ENCODE measurements around the gene C1orf115. TPM values are rescaled to one million over a fixed set of nuclear protein-coding genes. Genes with fewer than 3 reads are reported as not detected.

Gene C1orf115
- total RNA-seq, 1 donor from 2014 or later = 6.7 TPM

- DNase-seq (ENCODE audit: low read depth) = no peak
- H3K4me3 ChIP-seq (ENCODE audit: low read depth, low read length) = no peak overlapping the region
- TF ChIP-seq CTCF (conservative IDR thresholded peaks at IDR 0.05; ENCODE audit: low read depth, low read length) = no peak
These were observed 8.4 kb downstream of the C1orf115 start for GRCh38 chr1:220698607-220699016.

- no peak for DNase-seq (ENCODE audit: low read depth)
- no peak overlapping the region for H3K4me3 ChIP-seq (ENCODE audit: low read depth, low read length)
- no peak for TF ChIP-seq CTCF (conservative IDR thresholded peaks at IDR 0.05; ENCODE audit: low read depth, low read length)
These were observed 8.9 kb downstream of the C1orf115 start for GRCh38 chr1:220699044-220699443.

- DNase-seq (ENCODE audit: low read depth) = no peak
- no peak for TF ChIP-seq CTCF (conservative IDR thresholded peaks at IDR 0.05; ENCODE audit: low read depth, low read length)
- no peak overlapping the region for H3K4me3 ChIP-seq (ENCODE audit: low read depth, low read length)
These were observed 10.5 kb downstream of the C1orf115 start for GRCh38 chr1:220700556-220701179.

GRCh38 chr1:220701974-220702373, 11.8 kb downstream of the C1orf115 start:
- DNase-seq (ENCODE audit: low read depth) = no peak
- H3K4me3 ChIP-seq (ENCODE audit: low read depth, low read length) = no peak overlapping the region
- no peak for TF ChIP-seq CTCF (conservative IDR thresholded peaks at IDR 0.05; ENCODE audit: low read depth, low read length)

GRCh38 chr1:220702733-220703270, 12.6 kb downstream of the C1orf115 start:
- H3K4me3 ChIP-seq (ENCODE audit: low read depth, low read length) = no peak overlapping the region
- DNase-seq (ENCODE audit: low read depth) = no peak
- no peak for TF ChIP-seq CTCF (conservative IDR thresholded peaks at IDR 0.05; ENCODE audit: low read depth, low read length)

GRCh38 chr1:220703305-220703704, 13.1 kb downstream of the C1orf115 start:
- no peak for TF ChIP-seq CTCF (conservative IDR thresholded peaks at IDR 0.05; ENCODE audit: low read depth, low read length)

GRCh38 chr1:220705782-220706181, 15.6 kb downstream of the C1orf115 start:
- no peak for DNase-seq (ENCODE audit: low read depth)
- no peak overlapping the region for H3K4me3 ChIP-seq (ENCODE audit: low read depth, low read length)
- no peak for TF ChIP-seq CTCF (conservative IDR thresholded peaks at IDR 0.05; ENCODE audit: low read depth, low read length)

More at GRCh38 chr1:220703305-220703704, 13.1 kb downstream of the C1orf115 start:
- DNase-seq (ENCODE audit: low read depth) = no peak
- no peak overlapping the region for H3K4me3 ChIP-seq (ENCODE audit: low read depth, low read length)
